ENCODE measurements around the gene FYB2. TPM values are rescaled to one million over a fixed set of nuclear protein-coding genes. Genes with fewer than 3 reads are reported as not detected.

FYB2 gene
- total RNA-seq, 1 donor from 2014 or later, result not detected

DNA sequence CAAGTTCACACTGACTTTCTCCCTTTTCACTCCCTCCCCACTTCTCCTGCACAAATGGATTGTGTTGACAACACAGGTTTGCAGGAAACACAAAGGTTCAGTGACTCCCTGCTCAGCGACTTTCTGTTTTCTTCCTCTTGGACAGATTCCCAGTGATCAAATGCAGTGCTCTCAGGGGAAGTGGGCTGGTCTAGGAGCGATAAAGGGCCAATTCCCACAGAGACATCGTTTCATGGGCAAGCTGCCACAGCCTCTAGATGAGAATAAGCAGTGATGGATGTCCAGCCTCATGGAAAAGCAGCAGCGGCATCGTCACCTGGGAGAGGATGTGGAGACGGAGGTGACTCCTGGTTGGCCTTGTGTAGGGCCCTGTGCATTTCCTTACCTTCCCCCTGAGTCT is 30.6 kb downstream of the FYB2 start:
- peaks cover 7% of the 10 kb centered on the region for H3K4me1 Mint-ChIP-seq (ENCODE audit: low read depth, unreplicated experiment)
- no peaks in the 10 kb centered on the region for H3K9me3 Mint-ChIP-seq (ENCODE audit: unreplicated experiment)
- DNase-seq, result no peak
- TF ChIP-seq, protein P1, sequence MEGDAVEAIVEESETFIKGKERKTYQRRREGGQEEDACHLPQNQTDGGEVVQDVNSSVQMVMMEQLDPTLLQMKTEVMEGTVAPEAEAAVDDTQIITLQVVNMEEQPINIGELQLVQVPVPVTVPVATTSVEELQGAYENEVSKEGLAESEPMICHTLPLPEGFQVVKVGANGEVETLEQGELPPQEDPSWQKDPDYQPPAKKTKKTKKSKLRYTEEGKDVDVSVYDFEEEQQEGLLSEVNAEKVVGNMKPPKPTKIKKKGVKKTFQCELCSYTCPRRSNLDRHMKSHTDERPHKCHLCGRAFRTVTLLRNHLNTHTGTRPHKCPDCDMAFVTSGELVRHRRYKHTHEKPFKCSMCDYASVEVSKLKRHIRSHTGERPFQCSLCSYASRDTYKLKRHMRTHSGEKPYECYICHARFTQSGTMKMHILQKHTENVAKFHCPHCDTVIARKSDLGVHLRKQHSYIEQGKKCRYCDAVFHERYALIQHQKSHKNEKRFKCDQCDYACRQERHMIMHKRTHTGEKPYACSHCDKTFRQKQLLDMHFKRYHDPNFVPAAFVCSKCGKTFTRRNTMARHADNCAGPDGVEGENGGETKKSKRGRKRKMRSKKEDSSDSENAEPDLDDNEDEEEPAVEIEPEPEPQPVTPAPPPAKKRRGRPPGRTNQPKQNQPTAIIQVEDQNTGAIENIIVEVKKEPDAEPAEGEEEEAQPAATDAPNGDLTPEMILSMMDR (IDR thresholded peaks at IDR 0.05; ENCODE audit: partially characterized antibody, unreplicated experiment), result no peak
- H3K4me3 Mint-ChIP-seq (ENCODE audit: unreplicated experiment), result no peak overlapping the region
- H3K27ac Mint-ChIP-seq (ENCODE audit: unreplicated experiment), result no peak overlapping the region
- H3K36me3 Mint-ChIP-seq (ENCODE audit: unreplicated experiment), result no peaks in the 10 kb centered on the region
- H3K27me3 Mint-ChIP-seq (ENCODE audit: unreplicated experiment), result no peaks in the 10 kb centered on the region

GRCh38 chr1:56788102-56788501 is 31.1 kb downstream of the FYB2 start:
- Mint-ChIP-seq H3K27me3 (ENCODE audit: unreplicated experiment) (no peaks in the 10 kb centered on the region), H3K36me3 (ENCODE audit: unreplicated experiment) (no peaks in the 10 kb centered on the region), H3K4me1 (ENCODE audit: low read depth, unreplicated experiment) (peaks cover 7% of the 10 kb centered on the region), H3K4me3 (ENCODE audit: unreplicated experiment) (no peak overlapping the region), H3K27ac (ENCODE audit: unreplicated experiment) (no peak overlapping the region), H3K9me3 (ENCODE audit: unreplicated experiment) (no peaks in the 10 kb centered on the region)
- TF ChIP-seq, protein P1 (IDR thresholded peaks at IDR 0.05; ENCODE audit: partially characterized antibody, unreplicated experiment), result no peak
- no peak for DNase-seq

GRCh38 chr1:56787330-56787729 is 31.9 kb downstream of the FYB2 start:
- peaks cover 9% of the 10 kb centered on the region for H3K4me1 Mint-ChIP-seq (ENCODE audit: low read depth, unreplicated experiment)
- TF ChIP-seq, protein P1 (IDR thresholded peaks at IDR 0.05; ENCODE audit: partially characterized antibody, unreplicated experiment), result no peak
- H3K27me3 Mint-ChIP-seq (ENCODE audit: unreplicated experiment), result no peaks in the 10 kb centered on the region
- no peak overlapping the region for H3K27ac Mint-ChIP-seq (ENCODE audit: unreplicated experiment)
- DNase-seq, result no peak
- no peak overlapping the region for H3K4me3 Mint-ChIP-seq (ENCODE audit: unreplicated experiment)
- no peaks in the 10 kb centered on the region for H3K36me3 Mint-ChIP-seq (ENCODE audit: unreplicated experiment)
- H3K9me3 Mint-ChIP-seq (ENCODE audit: unreplicated experiment), result no peaks in the 10 kb centered on the region

DNA sequence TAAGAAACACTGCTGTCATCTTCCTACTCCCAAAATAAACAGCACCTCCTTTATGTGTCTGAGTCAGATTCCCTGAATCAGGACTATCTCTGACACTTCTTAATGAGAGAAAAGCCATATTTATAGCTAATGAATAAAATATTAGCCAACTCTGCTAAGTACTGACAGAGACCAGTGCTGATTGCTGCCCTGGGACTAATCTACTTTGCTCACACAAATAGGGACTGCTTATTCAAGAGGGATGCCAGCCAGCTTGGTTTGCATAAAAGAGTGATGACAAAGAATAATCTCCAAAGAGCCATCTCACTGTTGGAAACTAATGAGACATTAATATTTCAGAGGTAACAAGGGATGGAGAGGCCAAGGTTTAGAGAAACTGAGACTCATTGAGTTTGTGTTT is 36.4 kb downstream of the FYB2 start:
- Mint-ChIP-seq H3K9me3 (ENCODE audit: unreplicated experiment) (no peaks in the 10 kb centered on the region), H3K27ac (ENCODE audit: unreplicated experiment) (no peak overlapping the region), H3K27me3 (ENCODE audit: unreplicated experiment) (no peaks in the 10 kb centered on the region), H3K36me3 (ENCODE audit: unreplicated experiment) (no peaks in the 10 kb centered on the region), H3K4me3 (ENCODE audit: unreplicated experiment) (no peak overlapping the region), H3K4me1 (ENCODE audit: low read depth, unreplicated experiment) (peaks cover 1% of the 10 kb centered on the region)
- TF ChIP-seq, protein P1 (IDR thresholded peaks at IDR 0.05; ENCODE audit: partially characterized antibody, unreplicated experiment), result no peak
- no peak for DNase-seq

GRCh38 chr1:56780826-56781225 is 38.4 kb downstream of the FYB2 start:
- peaks cover 1% of the 10 kb centered on the region for H3K4me1 Mint-ChIP-seq (ENCODE audit: low read depth, unreplicated experiment)
- TF ChIP-seq, protein P1 (IDR thresholded peaks at IDR 0.05; ENCODE audit: partially characterized antibody, unreplicated experiment), result no peak
- no peak for DNase-seq
- no peaks in the 10 kb centered on the region for H3K27me3 Mint-ChIP-seq (ENCODE audit: unreplicated experiment)
- no peaks in the 10 kb centered on the region for H3K9me3 Mint-ChIP-seq (ENCODE audit: unreplicated experiment)
- H3K4me3 Mint-ChIP-seq (ENCODE audit: unreplicated experiment), result no peak overlapping the region
- no peak overlapping the region for H3K27ac Mint-ChIP-seq (ENCODE audit: unreplicated experiment)
- H3K36me3 Mint-ChIP-seq (ENCODE audit: unreplicated experiment), result no peaks in the 10 kb centered on the region

Measured in glutamatergic neuron (in vitro differentiated cells).